GM12874 (cell line): ENCODE measurements around the gene ARID5B.

Source experiments
- TF ChIP-seq, protein P1 (sequence below): IDR thresholded peaks from 2 replicates; pipeline ENCODE4 v1.5.1; 2011; ENCODE audit warnings: low read depth, mild to moderate bottlenecking, control low read depth, low read length, moderate library complexity; ENCODE audit not compliant: insufficient read depth

Gene ARID5B

DNA sequence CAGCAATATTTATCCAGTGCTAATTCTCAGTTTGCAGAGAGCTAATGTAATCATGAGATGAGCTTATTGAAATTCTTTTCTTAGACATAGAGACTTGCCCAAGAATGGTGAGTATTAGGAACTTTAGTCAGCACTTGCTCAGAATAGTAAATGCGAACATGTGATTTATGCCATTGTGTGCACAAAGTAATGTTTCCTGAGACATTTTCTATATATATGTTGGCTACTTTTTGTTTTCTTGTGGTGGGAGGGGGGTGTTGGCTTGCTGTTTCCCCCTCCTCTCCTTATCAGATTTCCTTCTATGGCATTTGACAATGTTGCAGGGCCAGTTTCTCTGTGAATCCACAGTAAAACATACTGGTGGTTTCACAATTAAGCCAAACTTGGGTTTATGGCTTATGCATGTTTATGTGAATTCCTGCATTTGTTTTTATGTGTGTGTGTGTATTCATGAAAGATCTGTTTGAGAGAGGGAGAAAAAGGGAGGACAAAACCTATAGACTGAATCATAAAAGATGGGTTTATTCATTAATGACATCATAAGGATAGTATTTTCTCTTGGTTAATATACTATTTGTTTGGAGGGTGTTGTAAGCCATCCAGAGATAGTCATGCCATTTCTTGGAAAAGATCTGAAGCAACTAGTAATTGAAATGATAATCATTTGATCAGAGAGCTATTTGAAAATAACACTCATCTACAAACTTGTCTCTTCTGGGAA lies 36.3 kb downstream of the ARID5B start:
- TF ChIP-seq, protein P1, sequence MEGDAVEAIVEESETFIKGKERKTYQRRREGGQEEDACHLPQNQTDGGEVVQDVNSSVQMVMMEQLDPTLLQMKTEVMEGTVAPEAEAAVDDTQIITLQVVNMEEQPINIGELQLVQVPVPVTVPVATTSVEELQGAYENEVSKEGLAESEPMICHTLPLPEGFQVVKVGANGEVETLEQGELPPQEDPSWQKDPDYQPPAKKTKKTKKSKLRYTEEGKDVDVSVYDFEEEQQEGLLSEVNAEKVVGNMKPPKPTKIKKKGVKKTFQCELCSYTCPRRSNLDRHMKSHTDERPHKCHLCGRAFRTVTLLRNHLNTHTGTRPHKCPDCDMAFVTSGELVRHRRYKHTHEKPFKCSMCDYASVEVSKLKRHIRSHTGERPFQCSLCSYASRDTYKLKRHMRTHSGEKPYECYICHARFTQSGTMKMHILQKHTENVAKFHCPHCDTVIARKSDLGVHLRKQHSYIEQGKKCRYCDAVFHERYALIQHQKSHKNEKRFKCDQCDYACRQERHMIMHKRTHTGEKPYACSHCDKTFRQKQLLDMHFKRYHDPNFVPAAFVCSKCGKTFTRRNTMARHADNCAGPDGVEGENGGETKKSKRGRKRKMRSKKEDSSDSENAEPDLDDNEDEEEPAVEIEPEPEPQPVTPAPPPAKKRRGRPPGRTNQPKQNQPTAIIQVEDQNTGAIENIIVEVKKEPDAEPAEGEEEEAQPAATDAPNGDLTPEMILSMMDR, result no peak

DNA sequence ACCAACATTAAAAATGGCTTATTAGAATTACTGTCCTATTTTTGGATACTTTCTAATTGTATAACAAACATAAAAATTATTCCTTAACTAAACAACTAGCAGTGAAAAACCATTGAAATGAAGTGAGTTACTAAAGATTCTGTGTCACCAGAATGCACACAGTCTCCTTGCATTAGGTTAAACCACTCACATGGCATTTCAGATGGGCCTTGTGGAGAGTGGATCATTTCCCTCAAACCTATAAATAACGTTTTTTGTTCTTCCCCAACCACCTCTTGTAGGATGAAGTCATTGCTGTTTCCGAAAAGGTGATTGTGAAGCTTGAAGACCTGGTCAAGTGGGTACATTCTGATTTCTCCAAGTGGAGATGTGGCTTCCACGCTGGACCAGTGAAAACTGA lies 38.4 kb downstream of the ARID5B start:
- TF ChIP-seq, protein P1, result no peak

DNA sequence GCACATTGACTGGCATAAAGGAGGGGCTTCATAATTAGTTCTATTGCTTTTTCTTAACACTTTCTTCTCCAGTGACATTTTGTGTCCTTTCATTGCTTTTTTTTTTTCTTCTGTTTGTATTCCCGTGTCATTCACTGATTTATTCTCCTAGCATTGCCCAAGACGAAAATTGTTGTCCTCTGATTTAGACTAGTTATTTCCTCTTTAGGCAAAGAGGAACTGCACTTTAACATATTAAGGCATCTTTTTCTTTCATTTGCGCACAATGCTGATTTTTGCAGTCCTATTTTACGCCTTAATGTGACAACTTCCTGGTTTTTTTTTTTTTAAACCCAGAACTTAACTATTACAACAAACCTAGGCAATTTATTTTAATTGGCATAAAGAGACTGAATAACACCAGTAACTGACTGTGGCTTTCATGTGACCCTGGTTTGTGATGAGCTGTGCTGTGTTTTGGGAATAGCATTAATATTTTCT lies 39.7 kb downstream of the ARID5B start:
- TF ChIP-seq, protein P1, result no peak

DNA sequence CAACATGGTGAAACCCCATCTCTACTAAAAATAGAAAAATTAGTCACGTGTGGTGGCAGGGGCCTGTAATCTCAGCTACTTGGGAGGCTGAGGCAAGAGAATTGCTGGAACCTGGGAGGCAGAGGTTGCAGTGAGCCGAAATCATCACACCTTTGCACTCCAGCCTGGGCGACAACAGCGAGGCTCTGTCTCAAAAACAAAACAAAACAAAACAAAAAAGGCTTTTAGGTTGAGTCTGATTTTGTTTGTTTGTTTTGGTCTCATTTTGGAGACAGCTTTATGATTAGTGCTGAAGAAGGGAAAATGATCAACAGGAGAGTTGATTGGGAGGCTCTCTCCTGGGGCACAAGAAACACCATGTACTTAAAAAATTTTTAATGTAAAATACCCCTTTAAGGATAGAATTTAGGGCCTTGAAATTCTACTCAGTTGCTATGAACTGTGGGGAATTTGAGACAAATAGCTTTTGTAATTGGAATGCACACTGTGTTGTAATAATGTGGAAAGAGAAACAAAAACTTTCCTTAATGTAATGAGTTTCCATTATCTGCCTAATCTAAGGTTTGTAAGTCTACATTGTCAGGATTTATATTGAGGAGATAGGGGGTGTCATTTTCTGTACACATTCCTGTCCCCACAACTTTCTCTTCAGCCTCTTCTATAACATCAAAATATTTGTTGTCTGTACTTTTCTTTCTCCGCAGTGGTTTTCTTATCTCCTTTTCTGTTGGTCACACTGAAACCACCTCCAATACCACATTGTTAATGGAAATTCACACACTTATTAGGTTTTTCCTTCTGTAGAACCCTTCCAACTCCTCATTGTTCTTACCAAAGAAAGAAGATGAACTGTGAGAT lies 41.3 kb downstream of the ARID5B start:
- TF ChIP-seq, protein P1, result no peak

DNA sequence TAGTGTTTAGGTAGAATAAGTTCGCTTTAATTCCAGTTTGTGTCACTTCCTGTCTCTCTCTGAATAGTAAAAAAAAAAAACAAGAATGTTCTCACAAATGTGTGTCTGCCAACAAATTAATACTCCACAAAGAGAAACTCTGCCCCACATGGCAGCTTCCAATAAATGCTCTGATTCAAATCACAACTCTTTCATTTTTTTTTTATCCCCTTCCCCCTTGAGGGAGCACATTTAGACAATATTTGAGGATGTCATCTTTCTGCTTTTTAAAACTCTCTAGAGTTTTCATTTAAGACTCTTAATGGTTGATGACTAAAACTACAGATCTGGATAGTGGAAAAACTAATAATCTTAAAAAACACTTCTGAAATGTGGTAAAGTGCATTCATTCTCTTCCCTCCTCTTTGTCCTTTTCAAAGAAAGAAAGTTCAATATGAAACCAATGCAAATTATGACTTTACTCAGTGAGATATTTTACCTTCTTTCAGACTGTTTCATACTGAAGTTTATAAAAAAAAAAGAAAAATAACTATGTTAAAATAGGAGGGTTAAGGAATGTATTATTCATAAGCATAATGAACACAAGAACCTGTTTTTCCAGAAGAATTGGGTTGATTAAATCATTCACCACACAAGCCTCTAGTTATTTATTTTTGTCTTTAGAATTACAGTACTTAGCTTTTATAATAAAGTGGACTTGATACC lies 42.3 kb downstream of the ARID5B start:
- TF ChIP-seq, protein P1, result no peak

DNA sequence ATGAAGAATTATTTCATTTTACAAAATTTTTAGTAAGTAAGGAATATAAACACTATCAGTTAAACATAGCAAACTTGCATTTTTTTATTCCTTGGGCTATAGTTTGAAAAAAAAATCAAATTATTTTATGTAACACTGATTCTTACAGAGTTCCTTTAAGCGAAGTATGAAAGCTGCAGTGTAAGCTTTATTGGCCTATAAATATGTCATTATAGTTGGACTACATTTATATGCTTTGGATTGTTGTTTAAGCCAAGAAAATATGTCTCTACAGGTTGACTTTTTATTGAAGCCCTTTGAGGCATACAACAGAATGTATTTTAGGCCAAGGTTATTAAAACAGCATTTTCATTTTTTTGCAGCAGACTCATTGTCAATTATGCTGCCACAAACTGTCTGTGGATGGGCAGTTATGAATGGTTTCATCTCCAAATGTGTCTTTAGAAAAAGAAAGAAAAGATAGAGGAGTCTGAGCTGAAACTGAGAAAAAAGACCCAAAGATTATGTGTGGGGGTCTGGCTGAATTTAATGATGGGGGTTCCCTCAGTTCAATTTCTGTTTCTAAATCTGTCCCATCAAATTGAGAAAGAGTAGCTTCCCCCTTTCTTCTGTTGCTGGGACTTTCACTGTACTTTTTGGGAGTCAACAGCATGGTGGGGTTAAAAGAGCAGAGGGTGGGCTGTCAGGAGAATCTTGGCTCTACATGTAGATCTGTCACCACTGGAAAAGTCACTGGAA lies 43.1 kb downstream of the ARID5B start:
- TF ChIP-seq, protein P1, result no peak
